A549 (cell line): ENCODE measurements around the gene ASAH2B. TPM values are rescaled to one million over a fixed set of nuclear protein-coding genes. Genes with fewer than 3 reads are reported as not detected.

Experiments
- ATAC-seq, 2 experiments: fragments of 200-7000 bp in 1 of 2; fragments of >200 bp in 1 of 2; cut with Nextera tagmentation in 1 of 2; cut with Tn5 transposase in 1 of 2; 3 replicates each; pipeline versions ENCODE4 v1.8.0 to v1.9.1; 2018 to 2020; ENCODE audit warnings: mild to moderate bottlenecking in 1 of 2, moderate library complexity in 1 of 2
- CTCF ChIA-PET: fragments of 300-600 bp; sonication (Branson Sonifier 250); formaldehyde crosslinking; extraction: SDS; loops from one replicate; lab custom pipeline; 2021; ENCODE audit warnings: antibody characterized with exemption, inconsistent platforms; lab: Yijun Ruan, JAX
- POLR2A ChIA-PET: fragments of 350-600 bp; formaldehyde crosslinking; extraction: SDS; loops from one replicate; lab custom pipeline; 2021; ENCODE audit warnings: antibody characterized with exemption, inconsistent platforms; lab: Yijun Ruan, JAX
- DNase-seq, 2 experiments: peaks; one replicate each; pipeline versions ENCODE4 v3.0.0 to v3.0.0-alpha.2; 2011 to 2016; ENCODE audit warnings: low read depth in 1 of 2, low spot score in 1 of 2
- FAIRE-seq: peaks from 2 replicates; lab custom pipeline; 2011; peaks lifted over from hg19 to GRCh38; lab: Jason Lieb, UNC
- H3K27ac ChIP-seq, 2 experiments: fragments of >200 bp; sonication (Bioruptor Twin); formaldehyde crosslinking; 3 replicates each; pipeline ENCODE4 v1.5.1; 2016 to 2017
- H3K4me1 ChIP-seq: fragments of >200 bp; sonication (Bioruptor Twin); formaldehyde crosslinking; 3 replicates; pipeline ENCODE4 v1.6.1; 2016
- H3K4me2 ChIP-seq: fragments of >200 bp; sonication (Bioruptor Twin); formaldehyde crosslinking; 3 replicates; pipeline ENCODE4 v1.6.1; 2016
- H3K4me3 ChIP-seq: fragments of >200 bp; sonication (Bioruptor Twin); formaldehyde crosslinking; 3 replicates; pipeline ENCODE4 v1.5.1; 2016
- H3K9me3 ChIP-seq: fragments of >200 bp; sonication (Bioruptor Twin); formaldehyde crosslinking; 3 replicates; pipeline ENCODE4 v1.6.1; 2016
- BHLHE40 ChIP-seq: IDR thresholded peaks from 2 replicates; pipeline ENCODE4 v1.6.1; 2012; ENCODE audit warnings: low read depth, low read length, inconsistent platforms
- CBX2 ChIP-seq: fragments of 200-600 bp; sonication (generic); IDR thresholded peaks from 2 replicates; pipeline ENCODE4 v1.6.1; 2016; ENCODE audit warnings: low read depth, mild to moderate bottlenecking, borderline replicate concordance
- CBX8 ChIP-seq: fragments of 200-600 bp; sonication (generic); IDR thresholded peaks from 2 replicates; pipeline ENCODE4 v1.6.1; 2016
- CEBPB ChIP-seq, 2 experiments: fragments of >200 bp in 1 of 2; sonication (Bioruptor Twin) in 1 of 2; formaldehyde crosslinking in 1 of 2; IDR thresholded peaks; 2 replicates each; pipeline ENCODE4 v1.6.1; 2012 to 2016
- CHD4 ChIP-seq: fragments of 200-600 bp; sonication (generic); IDR thresholded peaks from 2 replicates; pipeline ENCODE4 v1.6.1; 2016; ENCODE audit warnings: antibody characterized with exemption, mild to moderate bottlenecking, borderline replicate concordance
- EHMT2 ChIP-seq: fragments of 200-600 bp; sonication (generic); IDR thresholded peaks from 2 replicates; pipeline ENCODE4 v1.6.1; 2016; ENCODE audit warnings: antibody characterized with exemption, low read depth, mild to moderate bottlenecking, moderate library complexity
- ELK1 ChIP-seq: fragments of 150-350 bp; IDR thresholded peaks from 2 replicates; pipeline ENCODE4 v1.6.1; 2014; ENCODE audit warnings: low read depth, mild to moderate bottlenecking, low read length
- EP300 ChIP-seq, 2 experiments: fragments of >200 bp; sonication (Bioruptor Twin); formaldehyde crosslinking; IDR thresholded peaks; 2 replicates in 1 of 2; 3 replicates in 1 of 2; pipeline ENCODE4 v1.6.1; 2016 to 2017
- ESRRA ChIP-seq: fragments of 150-350 bp; IDR thresholded peaks from 2 replicates; pipeline ENCODE4 v1.6.1; 2014; ENCODE audit warnings: mild to moderate bottlenecking, low read length, borderline replicate concordance
- FOXS1 ChIP-seq: fragments of 250-450 bp; sonication (Bioruptor Pico); IDR thresholded peaks from 2 replicates; pipeline ENCODE4 v1.5.0; 2020; ENCODE audit warnings: mild to moderate bottlenecking, moderate library complexity
- HES2 ChIP-seq: fragments of >200 bp; sonication (Bioruptor Twin); formaldehyde crosslinking; IDR thresholded peaks from 2 replicates; pipeline ENCODE4 v1.6.1; 2016
- HOXB13 ChIP-seq: fragments of 250-450 bp; sonication (Bioruptor Pico); IDR thresholded peaks from 2 replicates; pipeline ENCODE4 v1.5.0; 2020; ENCODE audit warnings: low read depth, mild to moderate bottlenecking, moderate library complexity
- HOXB5 ChIP-seq: fragments of 250-450 bp; sonication (Bioruptor Pico); IDR thresholded peaks from 2 replicates; pipeline ENCODE4 v1.5.0; 2020; ENCODE audit warnings: mild to moderate bottlenecking, moderate library complexity
- KDM5A ChIP-seq: fragments of 200-600 bp; sonication (generic); IDR thresholded peaks from 2 replicates; pipeline ENCODE4 v1.6.1; 2016; ENCODE audit warnings: antibody characterized with exemption, mild to moderate bottlenecking
- NPAS2 ChIP-seq: fragments of 250-450 bp; sonication (Bioruptor Pico); IDR thresholded peaks from 2 replicates; pipeline ENCODE4 v1.8.0; 2022; ENCODE audit warnings: mild to moderate bottlenecking, moderate library complexity, borderline replicate concordance
- NR3C1 ChIP-seq: fragments of >200 bp; sonication (Bioruptor Twin); formaldehyde crosslinking; IDR thresholded peaks from 3 replicates; pipeline ENCODE4 v1.6.1; 2017
- PBX3 ChIP-seq: IDR thresholded peaks from 2 replicates; pipeline ENCODE4 v1.6.1; 2012
- POLR2A ChIP-seq: IDR thresholded peaks from 2 replicates; pipeline ENCODE4 v1.6.1; 2012; ENCODE audit warnings: mild to moderate bottlenecking, low read length
- RAD21 ChIP-seq, 2 experiments: fragments of >200 bp in 1 of 2; sonication (Bioruptor Twin) in 1 of 2; formaldehyde crosslinking in 1 of 2; IDR thresholded peaks in 1 of 2; conservative IDR thresholded peaks in 1 of 2; 2 replicates in 1 of 2; 3 replicates in 1 of 2; pipeline ENCODE4 v1.6.1; 2012 to 2018; ENCODE audit warnings: inconsistent platforms in 1 of 2
- RARB ChIP-seq: fragments of 250-450 bp; sonication (Bioruptor Pico); IDR thresholded peaks from 2 replicates; pipeline ENCODE4 v1.8.0; 2021; ENCODE audit warnings: mild to moderate bottlenecking, moderate library complexity
- RCOR1 ChIP-seq: fragments of 150-350 bp; IDR thresholded peaks from 2 replicates; pipeline ENCODE4 v1.6.1; 2014; ENCODE audit warnings: antibody characterized with exemption, low read length, low read depth
- REST ChIP-seq: fragments of 200-600 bp; sonication (generic); IDR thresholded peaks from 2 replicates; pipeline ENCODE4 v1.6.1; 2016; ENCODE audit warnings: antibody characterized with exemption, mild to moderate bottlenecking, moderate library complexity
- RNF2 ChIP-seq: fragments of 200-600 bp; sonication (generic); IDR thresholded peaks from 2 replicates; pipeline ENCODE4 v1.6.1; 2016; ENCODE audit warnings: low read depth, mild to moderate bottlenecking, antibody characterized with exemption, moderate library complexity, borderline replicate concordance
- USF2 ChIP-seq: fragments of 450-650 bp; IDR thresholded peaks from 2 replicates; pipeline ENCODE4 v1.6.1; 2014; ENCODE audit warnings: antibody characterized with exemption
- ZSCAN20 ChIP-seq: fragments of 250-450 bp; sonication (Bioruptor Pico); IDR thresholded peaks from 2 replicates; pipeline ENCODE4 v1.8.0; 2022; ENCODE audit warnings: mild to moderate bottlenecking, moderate library complexity
- WGBS: methylation state at CpG from one replicate; pipeline ENCODE4 v1.1.6; 2017; ENCODE audit errors: missing lambda C conversion rate; 5-methylcytosine and 5-hydroxymethylcytosine counted together
- polyA plus RNA-seq, 4 experiments: library from polyadenylated mRNA; depleted of rRNA in 3 of 4; stranded (reverse); fragments of >200 nt; fragmentation: RNase III in 1 of 4; extraction: RNeasy Plus Mini Kit Qiagen cat#74134 plus additional on column Dnase treatment in 1 of 4; gene quantifications; 2 replicates in 3 of 4; 3 replicates in 1 of 4; pipeline ENCODE4 v1.2.3, GENCODE V29; 2011 to 2017
- TF ChIP-seq, protein P1 (sequence below): IDR thresholded peaks from 2 replicates; pipeline ENCODE4 v1.6.1; 2012

The ASAH2B gene
- polyA plus RNA-seq, 2 of the 4 experiments (the other 2 are of a cell fraction): 3.9 to 10.5 TPM

GRCh38 chr10:50799595-50799994, 59.9 kb downstream of the ASAH2B start:
- Histone ChIP-seq H3K4me2 (no peak overlapping the region), H3K9me3 (no peaks in the 10 kb centered on the region), H3K4me1 (no peaks in the 10 kb centered on the region), H3K4me3 (no peak overlapping the region), H3K27ac (no peak overlapping the region)
- DNase-seq: no peak
- TF ChIP-seq, protein P1, sequence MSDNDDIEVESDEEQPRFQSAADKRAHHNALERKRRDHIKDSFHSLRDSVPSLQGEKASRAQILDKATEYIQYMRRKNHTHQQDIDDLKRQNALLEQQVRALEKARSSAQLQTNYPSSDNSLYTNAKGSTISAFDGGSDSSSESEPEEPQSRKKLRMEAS: no peak
- TF ChIP-seq CHD4 (no peak), HOXB13 (CRISPR knock-in tag) (no peak), REST (no peak), BHLHE40 (no peak), CBX8 (no peak), USF2 (no peak), EP300 (IDR thresholded peaks at IDR 0.05) (no peak), FOXS1 (no peak), POLR2A (no peak), ESRRA (no peak), EHMT2 (no peak), ELK1 (no peak), CBX2 (no peak), KDM5A (no peak), RCOR1 (no peak), NR3C1 (no peak)
- 71% methylated on average over 1 of the region's 1 CpG for WGBS
- ChIA-PET CTCF (no interaction called here), POLR2A (no interaction called here)
- no peak for ATAC-seq
- no peak for FAIRE-seq

GRCh38 chr10:50805981-50806622, 66.4 kb downstream of the ASAH2B start:
- Histone ChIP-seq H3K27ac (no peak overlapping the region), H3K4me1 (no peaks in the 10 kb centered on the region), H3K9me3 (no peaks in the 10 kb centered on the region), H3K4me2 (no peak overlapping the region), H3K4me3 (no peak overlapping the region)
- ATAC-seq (no peak), FAIRE-seq (no peak), DNase-seq (no peak)
- no peak for TF ChIP-seq NPAS2 (CRISPR knock-in tag)
- TF ChIP-seq RAD21 (conservative IDR thresholded peaks at IDR 0.05 in 1 of 2, IDR thresholded peaks at IDR 0.05 in 1 of 2): no peak
- TF ChIP-seq CEBPB (IDR thresholded peaks at IDR 0.05): no peak
- TF ChIP-seq, protein P1: no peak
- no peak for TF ChIP-seq HOXB5
- TF ChIP-seq RCOR1: no peak
- no peak for TF ChIP-seq ZSCAN20
- no peak for TF ChIP-seq RARB (CRISPR knock-in tag)
- TF ChIP-seq PBX3: no peak
- TF ChIP-seq HES2: no peak
- no peak for TF ChIP-seq ESRRA
- TF ChIP-seq EHMT2: no peak
- no peak for TF ChIP-seq RNF2
- no peak for TF ChIP-seq KDM5A
- 5% methylated on average over 2 of the region's 2 CpGs for WGBS
- POLR2A ChIA-PET: no interaction called here
- CTCF ChIA-PET: interaction anchor here (0.6 kb wide), 1 partner anchor 631 kb away, joined by 6 read pairs; no protein-coding TSS in a partner anchor
